Activated naive CD8-positive, alpha-beta T cell treated with anti-CD3 and anti-CD28 coated beads, Interleukin-2, amount 10 ng/mL, durations not matched to agents 7 days and 5 days (primary cell): ENCODE results near the gene IBTK. TPM values are rescaled to one million over a fixed set of nuclear protein-coding genes. Genes with fewer than 3 reads are reported as not detected.
"Not testable (repeated sequence)": the region's sequence is repeated elsewhere in the genome, so short reads cannot be mapped to it uniquely, and the experiment has no call there.

Experiments
- ATAC-seq: fragments of 150-1000 bp; cut with Tn5 transposase; one replicate; pipeline ENCODE4 v1.10.0; 2021; ENCODE audit warnings: low read depth, moderate library complexity
- POLR2A ChIA-PET: fragments of 350-600 bp; sonication (Branson Sonifier 250); formaldehyde crosslinking; loops from one replicate; lab custom pipeline; 2021; ENCODE audit warnings: antibody characterized with exemption; lab: Charles Lee
- DNase-seq: peaks from one replicate; pipeline ENCODE4 v3.0.0; 2021
- H3K27ac Mint-ChIP-seq: one replicate; pipeline ENCODE4 v1.8.0; 2022; ENCODE audit warnings: mild to moderate bottlenecking, mixed read lengths
- H3K27me3 Mint-ChIP-seq: one replicate; pipeline ENCODE4 v1.8.0; 2022; ENCODE audit warnings: mild to moderate bottlenecking, moderate library complexity, mixed read lengths
- H3K36me3 Mint-ChIP-seq: one replicate; pipeline ENCODE4 v1.8.0; 2021; ENCODE audit warnings: mild to moderate bottlenecking, mixed read lengths
- H3K4me1 Mint-ChIP-seq: one replicate; pipeline ENCODE4 v1.8.0; 2021; ENCODE audit warnings: mixed read lengths
- H3K4me3 Mint-ChIP-seq: one replicate; pipeline ENCODE4 v1.8.0; 2022; ENCODE audit warnings: mild to moderate bottlenecking, moderate library complexity, mixed read lengths
- H3K9me3 Mint-ChIP-seq: one replicate; pipeline ENCODE4 v1.8.0; 2021; ENCODE audit warnings: mixed read lengths
- total RNA-seq, 2 experiments: library from RNA; stranded (reverse); gene quantifications; one replicate each; pipeline ENCODE4 v1.2.3, GENCODE V29; 2021

Gene IBTK
- total RNA-seq, 2 experiments from 2014 or later: 24.6 to 25.3 TPM

DNA sequence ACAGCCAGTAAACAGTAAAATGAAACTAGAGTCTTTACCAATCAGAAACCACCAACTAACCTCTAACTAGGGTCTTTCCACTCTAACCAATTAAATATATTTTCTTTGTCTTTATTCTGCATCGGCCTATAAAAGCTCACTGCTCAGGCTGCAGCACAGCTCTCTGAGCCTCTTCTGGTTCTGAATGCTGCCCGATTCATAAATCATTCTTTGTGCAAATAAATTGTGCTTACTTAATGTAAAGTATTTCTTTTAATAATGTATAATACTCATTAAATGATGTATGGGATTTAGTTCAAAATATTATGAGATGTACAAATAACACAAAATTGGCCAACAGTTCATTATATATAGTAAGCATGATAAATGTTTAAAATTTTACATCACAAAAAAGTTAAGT, 7.9 kb downstream of the IBTK start:
- POLR2A ChIA-PET: no interaction called here
- no peak overlapping the region for H3K4me3 Mint-ChIP-seq
- H3K36me3 Mint-ChIP-seq: peaks cover 32% of the 10 kb centered on the region
- H3K9me3 Mint-ChIP-seq: peaks cover 2% of the 10 kb centered on the region
- DNase-seq (no peak), ATAC-seq (no peak)
- no peak overlapping the region for H3K27ac Mint-ChIP-seq
- peaks cover 13% of the 10 kb centered on the region for H3K4me1 Mint-ChIP-seq
- no peaks in the 10 kb centered on the region for H3K27me3 Mint-ChIP-seq

DNA sequence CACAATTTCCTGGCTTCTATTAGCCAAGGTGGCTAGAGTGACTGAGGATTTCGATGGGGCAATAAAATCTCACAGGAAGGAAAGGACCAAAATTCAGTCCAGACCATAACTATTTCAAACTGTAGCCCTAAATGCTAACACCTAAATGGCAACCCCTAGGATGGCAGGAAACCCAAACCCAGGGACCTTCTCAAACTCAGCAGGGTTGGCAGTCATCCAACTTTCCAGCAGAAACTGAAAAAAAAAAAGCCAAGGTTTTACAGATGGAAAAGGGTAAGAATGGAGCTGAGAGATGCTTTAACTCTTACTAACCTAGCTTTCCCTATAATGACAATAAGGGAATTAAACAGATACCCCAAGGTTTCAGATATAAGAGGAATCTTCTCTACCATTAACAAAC, 10.5 kb downstream of the IBTK start:
- H3K27me3 Mint-ChIP-seq: no peaks in the 10 kb centered on the region
- ATAC-seq: no peak
- no peak overlapping the region for H3K27ac Mint-ChIP-seq
- DNase-seq: no peak
- H3K36me3 Mint-ChIP-seq: peaks cover 23% of the 10 kb centered on the region
- H3K9me3 Mint-ChIP-seq: no peaks in the 10 kb centered on the region
- peaks cover 7% of the 10 kb centered on the region for H3K4me1 Mint-ChIP-seq
- POLR2A ChIA-PET: no interaction called here
- H3K4me3 Mint-ChIP-seq: no peak overlapping the region

DNA sequence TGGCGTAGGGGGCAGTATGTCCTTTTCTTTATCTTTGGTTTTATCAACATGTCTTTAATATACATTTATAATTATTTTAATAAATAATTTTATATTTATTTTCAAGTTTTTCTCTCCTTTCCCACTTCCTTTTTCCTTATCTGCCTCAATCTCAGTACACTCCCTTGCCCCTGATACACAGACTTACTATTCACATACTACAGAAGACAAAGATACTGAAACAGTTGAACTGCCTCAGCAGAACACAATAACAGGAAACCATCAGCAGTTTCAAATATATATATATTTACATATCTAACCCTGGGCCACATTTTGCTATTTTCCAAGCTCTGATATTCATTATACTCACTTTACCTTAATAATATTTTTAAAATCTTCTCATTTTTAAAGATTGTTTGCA, 19.8 kb downstream of the IBTK start:
- ATAC-seq (no peak), DNase-seq (no peak)
- H3K36me3 Mint-ChIP-seq: peaks cover 17% of the 10 kb centered on the region
- peak overlapping the region; percentile 51 for H3K27ac Mint-ChIP-seq
- H3K4me1 Mint-ChIP-seq: peaks cover 2% of the 10 kb centered on the region
- H3K9me3 Mint-ChIP-seq: no peaks in the 10 kb centered on the region
- POLR2A ChIA-PET: no interaction called here
- H3K27me3 Mint-ChIP-seq: no peaks in the 10 kb centered on the region
- H3K4me3 Mint-ChIP-seq: no peak overlapping the region

GRCh38 chr6:82220167-82220566, 27.4 kb downstream of the IBTK start:
- Mint-ChIP-seq H3K9me3 (no peaks in the 10 kb centered on the region), H3K4me1 (no peaks in the 10 kb centered on the region), H3K4me3 (no peak overlapping the region), H3K36me3 (peaks cover 18% of the 10 kb centered on the region), H3K27me3 (no peaks in the 10 kb centered on the region), H3K27ac (no peak overlapping the region)
- DNase-seq (no peak), ATAC-seq (no peak)
- POLR2A ChIA-PET: no interaction called here

GRCh38 chr6:82217018-82217586, 30.4 kb downstream of the IBTK start:
- H3K27ac Mint-ChIP-seq: no peak overlapping the region
- no peak for DNase-seq
- POLR2A ChIA-PET: no interaction called here
- H3K9me3 Mint-ChIP-seq: no peaks in the 10 kb centered on the region
- no peak overlapping the region for H3K4me3 Mint-ChIP-seq
- no peaks in the 10 kb centered on the region for H3K4me1 Mint-ChIP-seq
- H3K36me3 Mint-ChIP-seq: peaks cover 26% of the 10 kb centered on the region
- H3K27me3 Mint-ChIP-seq: no peaks in the 10 kb centered on the region
- ATAC-seq: no peak

DNA sequence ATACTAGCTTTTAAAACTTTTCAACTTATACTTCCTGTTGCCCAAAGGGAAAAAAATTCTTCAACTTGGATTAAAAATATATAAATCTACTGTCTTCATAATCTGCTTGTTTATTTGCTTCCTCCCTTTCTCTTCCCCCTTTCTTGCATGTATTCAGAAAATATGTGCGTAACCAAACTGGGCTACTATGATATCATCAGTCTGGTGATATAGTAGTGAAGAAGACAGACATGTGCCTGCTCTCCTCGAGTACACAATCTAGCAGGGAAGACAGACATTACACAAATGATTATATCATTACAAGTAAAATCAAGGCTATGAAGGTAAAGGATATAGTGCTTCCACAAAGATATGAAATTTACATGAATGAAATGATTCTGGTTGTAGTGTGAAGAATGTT, 31.0 kb downstream of the IBTK start:
- POLR2A ChIA-PET: no interaction called here
- H3K9me3 Mint-ChIP-seq: no peaks in the 10 kb centered on the region
- H3K36me3 Mint-ChIP-seq: peaks cover 26% of the 10 kb centered on the region
- DNase-seq: no peak
- no peaks in the 10 kb centered on the region for H3K4me1 Mint-ChIP-seq
- no peaks in the 10 kb centered on the region for H3K27me3 Mint-ChIP-seq
- ATAC-seq: no peak
- H3K4me3 Mint-ChIP-seq: no peak overlapping the region
- no peak overlapping the region for H3K27ac Mint-ChIP-seq

DNA sequence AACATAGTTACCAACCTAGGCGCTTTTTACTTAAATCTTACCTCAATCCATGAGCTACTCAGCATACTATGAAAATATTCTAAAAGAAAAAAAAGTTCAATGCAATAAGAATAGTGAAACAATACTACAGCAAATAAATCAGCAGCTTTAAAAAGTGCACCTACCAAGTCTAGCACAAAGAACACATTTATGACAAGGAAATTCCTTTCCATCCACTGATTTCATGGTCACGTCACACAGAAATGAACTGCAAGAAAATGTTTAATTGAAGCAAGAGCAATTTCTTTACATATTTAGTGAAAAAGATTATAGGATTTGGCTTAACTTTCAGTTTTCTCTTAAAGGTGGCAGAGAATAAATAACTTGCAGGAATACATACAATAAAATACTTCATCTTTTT, 36.2 kb downstream of the IBTK start:
- Mint-ChIP-seq H3K36me3 (peaks cover 27% of the 10 kb centered on the region), H3K4me1 (no peaks in the 10 kb centered on the region), H3K27ac (no peak overlapping the region), H3K9me3 (no peaks in the 10 kb centered on the region), H3K4me3 (no peak overlapping the region), H3K27me3 (no peaks in the 10 kb centered on the region)
- POLR2A ChIA-PET: no interaction called here
- DNase-seq (no peak), ATAC-seq (no peak)

DNA sequence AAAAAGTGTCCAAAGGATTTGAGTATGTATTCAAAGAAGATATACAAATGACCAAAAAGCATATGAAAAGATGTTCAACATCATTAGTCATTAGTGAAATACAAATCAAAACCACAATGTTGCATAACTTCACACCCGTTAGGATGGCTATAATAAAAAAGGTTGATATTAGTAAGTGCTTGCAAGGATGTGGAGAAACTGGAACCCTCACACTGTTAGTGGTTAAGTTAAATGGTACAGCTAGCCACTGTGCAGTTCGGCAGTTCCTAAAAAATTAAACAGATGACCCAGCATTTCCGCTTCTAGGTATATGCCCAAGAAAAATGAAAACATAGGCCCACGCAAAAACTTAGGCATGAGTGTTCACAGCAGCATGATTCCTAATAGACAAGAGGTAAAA, 38.6 kb downstream of the IBTK start:
- Mint-ChIP-seq H3K27me3 (no peaks in the 10 kb centered on the region), H3K4me3 (no peak overlapping the region), H3K36me3 (peaks cover 25% of the 10 kb centered on the region), H3K9me3 (no peaks in the 10 kb centered on the region), H3K4me1 (no peaks in the 10 kb centered on the region), H3K27ac (no peak overlapping the region)
- no peak for ATAC-seq
- DNase-seq: no peak
- POLR2A ChIA-PET: no interaction called here

DNA sequence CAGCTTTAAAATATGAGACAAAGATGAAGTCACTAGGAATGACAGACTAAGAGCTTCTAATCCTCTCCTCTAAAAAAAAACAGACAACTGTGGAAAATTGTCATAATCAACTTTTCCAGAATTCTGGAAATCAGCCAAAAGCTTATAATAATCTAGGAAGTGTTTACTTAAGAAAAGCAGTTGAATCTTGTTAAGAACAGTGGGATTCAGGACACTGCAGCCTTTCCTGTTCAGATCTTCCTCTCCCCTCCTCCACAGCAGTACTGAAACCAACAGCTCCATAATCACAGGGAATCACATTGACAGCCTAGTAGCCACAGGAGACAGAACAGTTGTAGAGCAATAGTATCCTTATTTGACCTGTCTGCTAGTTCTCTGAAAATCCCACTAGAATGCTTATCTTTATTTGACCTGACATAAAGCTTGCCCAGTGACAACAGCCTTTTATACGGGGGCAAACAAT, 41.6 kb downstream of the IBTK start:
- no peak overlapping the region for H3K4me3 Mint-ChIP-seq
- DNase-seq: no peak
- no peaks in the 10 kb centered on the region for H3K9me3 Mint-ChIP-seq
- no peak for ATAC-seq
- H3K36me3 Mint-ChIP-seq: peaks cover 22% of the 10 kb centered on the region
- POLR2A ChIA-PET: no interaction called here
- H3K27ac Mint-ChIP-seq: no peak overlapping the region
- no peaks in the 10 kb centered on the region for H3K27me3 Mint-ChIP-seq
- H3K4me1 Mint-ChIP-seq: no peaks in the 10 kb centered on the region

GRCh38 chr6:82204020-82204419, 43.5 kb downstream of the IBTK start:
- Mint-ChIP-seq H3K27ac (no peak overlapping the region), H3K4me1 (no peaks in the 10 kb centered on the region), H3K9me3 (no peaks in the 10 kb centered on the region), H3K36me3 (peaks cover 16% of the 10 kb centered on the region), H3K27me3 (no peaks in the 10 kb centered on the region), H3K4me3 (no peak overlapping the region)
- DNase-seq (no peak), ATAC-seq (no peak)
- POLR2A ChIA-PET: no interaction called here

DNA sequence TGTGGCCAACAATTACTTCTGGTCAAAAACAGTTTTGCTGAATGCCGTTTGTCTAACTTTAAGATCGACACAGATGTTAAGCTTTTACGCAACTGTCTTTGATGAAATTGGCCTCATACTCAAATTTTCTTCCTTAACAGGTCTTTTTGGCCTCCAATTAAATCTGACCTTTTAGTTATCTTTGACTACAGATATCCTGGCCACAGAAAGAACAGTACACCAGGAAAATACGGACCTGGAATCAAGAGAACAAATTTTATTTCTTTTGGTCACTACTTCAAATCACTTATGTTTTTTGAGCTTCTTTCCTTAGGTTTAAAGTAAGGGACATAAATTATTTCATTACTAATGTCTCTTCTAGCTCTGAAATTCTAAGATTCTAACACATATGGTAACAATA, 49.8 kb downstream of the IBTK start:
- Mint-ChIP-seq H3K9me3 (no peaks in the 10 kb centered on the region), H3K27ac (no peak overlapping the region), H3K36me3 (peaks cover 14% of the 10 kb centered on the region), H3K4me3 (no peak overlapping the region), H3K27me3 (no peaks in the 10 kb centered on the region), H3K4me1 (no peaks in the 10 kb centered on the region)
- ATAC-seq (no peak), DNase-seq (no peak)
- POLR2A ChIA-PET: no interaction called here

GRCh38 chr6:82197245-82197644, 50.3 kb downstream of the IBTK start:
- H3K4me1 Mint-ChIP-seq, H3K4me3 Mint-ChIP-seq, H3K27me3 Mint-ChIP-seq, ATAC-seq, H3K27ac Mint-ChIP-seq, DNase-seq, POLR2A ChIA-PET, H3K9me3 Mint-ChIP-seq: not testable (repeated sequence)
- H3K36me3 Mint-ChIP-seq: peaks cover 14% of the 10 kb centered on the region

GRCh38 chr6:82196161-82196560, 51.4 kb downstream of the IBTK start:
- no peak for ATAC-seq
- Mint-ChIP-seq H3K27ac (no peak overlapping the region), H3K4me1 (no peaks in the 10 kb centered on the region), H3K4me3 (no peak overlapping the region), H3K36me3 (peaks cover 14% of the 10 kb centered on the region), H3K27me3 (no peaks in the 10 kb centered on the region), H3K9me3 (no peaks in the 10 kb centered on the region)
- DNase-seq: no peak
- POLR2A ChIA-PET: no interaction called here

GRCh38 chr6:82195619-82196018, 51.9 kb downstream of the IBTK start:
- ATAC-seq (no peak), DNase-seq (no peak)
- H3K36me3 Mint-ChIP-seq: peaks cover 15% of the 10 kb centered on the region
- no peaks in the 10 kb centered on the region for H3K9me3 Mint-ChIP-seq
- no peaks in the 10 kb centered on the region for H3K4me1 Mint-ChIP-seq
- no peak overlapping the region for H3K27ac Mint-ChIP-seq
- POLR2A ChIA-PET: no interaction called here
- no peaks in the 10 kb centered on the region for H3K27me3 Mint-ChIP-seq
- H3K4me3 Mint-ChIP-seq: no peak overlapping the region
